OCI-LY7 (cell line): Measurements from ENCODE around the gene SH3PXD2A. TPM values are rescaled to one million over a fixed set of nuclear protein-coding genes. Genes with fewer than 3 reads are reported as not detected.

Source experiments
- BruUV-seq: library from RNA; stranded (reverse); fragments of 400-500 nt; replicated peaks from 2 replicates; lab custom pipeline; 2021; lab: Mats Ljungman, UMichigan
- CTCF ChIA-PET: fragments of 300-600 bp; sonication (Branson Sonifier 250); formaldehyde crosslinking; loops from one replicate; lab custom pipeline; 2022; ENCODE audit warnings: antibody characterized with exemption; ENCODE audit not compliant: unreplicated experiment; lab: Charles Lee
- POLR2A ChIA-PET: fragments of 300-600 bp; sonication (Branson Sonifier 250); formaldehyde crosslinking; loops from one replicate; lab custom pipeline; 2022; ENCODE audit warnings: antibody characterized with exemption; lab: Charles Lee
- DNase-seq: peaks from one replicate; pipeline ENCODE4 v3.0.0-alpha.2; 2015; ENCODE audit warnings: low spot score
- H2AFZ ChIP-seq: fragments of 200-600 bp; sonication (generic), shearing (Covaris generic); 2 replicates; pipeline ENCODE4 v1.6.1; 2014; ENCODE audit warnings: mild to moderate bottlenecking, antibody characterized with exemption, low read length, moderate library complexity
- H3K27ac ChIP-seq: fragments of 200-600 bp; sonication (generic); 2 replicates; pipeline ENCODE4 v1.5.1; 2014; ENCODE audit warnings: mixed run types, low read depth, mild to moderate bottlenecking, moderate library complexity, low read length, inconsistent platforms; ENCODE audit not compliant: poor library complexity, severe bottlenecking
- H3K36me3 ChIP-seq: fragments of 200-600 bp; sonication (generic); 2 replicates; pipeline ENCODE4 v1.6.1; 2014; ENCODE audit warnings: mild to moderate bottlenecking, antibody characterized with exemption, low read length, moderate library complexity, mixed read lengths; ENCODE audit not compliant: insufficient read depth
- H3K4me1 ChIP-seq: fragments of 200-600 bp; sonication (generic); 2 replicates; pipeline ENCODE4 v1.5.1; 2014; ENCODE audit warnings: mild to moderate bottlenecking, low read length; ENCODE audit not compliant: insufficient read depth, poor library complexity, severe bottlenecking
- H3K4me2 ChIP-seq: fragments of 200-600 bp; sonication (generic); 2 replicates; pipeline ENCODE4 v1.6.1; 2014; ENCODE audit warnings: mild to moderate bottlenecking, low read length
- H3K4me3 ChIP-seq: fragments of 200-600 bp; sonication (generic); 2 replicates; pipeline ENCODE4 v1.5.1; 2014; ENCODE audit warnings: mild to moderate bottlenecking, low read depth, low read length; ENCODE audit not compliant: poor library complexity, severe bottlenecking
- H3K79me2 ChIP-seq: fragments of 200-600 bp; sonication (generic); 2 replicates; pipeline ENCODE4 v1.6.1; 2016; ENCODE audit warnings: low read depth, mild to moderate bottlenecking, low read length, moderate library complexity, mixed read lengths; ENCODE audit not compliant: insufficient read depth
- H3K9me2 ChIP-seq: fragments of 200-600 bp; sonication (generic); 2 replicates; pipeline ENCODE4 v1.6.1; 2016; ENCODE audit warnings: mild to moderate bottlenecking, low read length, mixed read lengths; ENCODE audit not compliant: insufficient read depth
- H3K9me3 ChIP-seq: fragments of 200-600 bp; sonication (generic); 2 replicates; pipeline ENCODE4 v1.6.1; 2014; ENCODE audit warnings: mild to moderate bottlenecking, mixed run types, low read length, mixed read lengths
- H4K20me1 ChIP-seq: fragments of 200-600 bp; sonication (generic); 2 replicates; pipeline ENCODE4 v1.6.1; 2014; ENCODE audit warnings: mild to moderate bottlenecking, antibody characterized with exemption, low read length, moderate library complexity, mixed read lengths; ENCODE audit not compliant: insufficient read depth
- EZH2phosphoT487 ChIP-seq: fragments of 200-600 bp; sonication (generic); IDR thresholded peaks from 2 replicates; pipeline ENCODE4 v1.6.1; 2018; ENCODE audit warnings: low read depth, borderline replicate concordance, mild to moderate bottlenecking, mixed run types, antibody characterized with exemption, low read length, moderate library complexity, mixed read lengths
- intact Hi-C: fragments of 100-400 bp; cut with micrococcal nuclease; formaldehyde crosslinking; loops from one replicate; pipeline ENCODE4 v1.10.0; 2022; ENCODE audit not compliant: unreplicated experiment
- total RNA-seq, 2 experiments: library from RNA; depleted of rRNA in 1 of 2; stranded (reverse); fragments of >200 nt in 1 of 2; shearing (Covaris generic) in 1 of 2; gene quantifications; 2 replicates each; pipeline ENCODE4 v1.2.3, GENCODE V29; 2014 to 2022
- TF ChIP-seq, protein P1 (sequence below): fragments of 200-600 bp; sonication (generic); conservative IDR thresholded peaks from 2 replicates; pipeline ENCODE4 v1.5.1; 2014; ENCODE audit warnings: mild to moderate bottlenecking, antibody characterized with exemption, low read length, moderate library complexity, mixed read lengths

SH3PXD2A gene
- total RNA-seq, 2 experiments from 2014 or later, result 0.85 to 5.9 TPM

GRCh38 chr10:103599907-103600306 lies 255.5 kb downstream of the SH3PXD2A start:
- Histone ChIP-seq H3K4me1 (no peaks in the 10 kb centered on the region), H3K27ac (no peak overlapping the region), H2AFZ (no peak overlapping the region), H3K4me3 (no peak overlapping the region), H3K9me2 (no peaks in the 10 kb centered on the region), H3K36me3 (no peaks in the 10 kb centered on the region), H3K9me3 (no peaks in the 10 kb centered on the region), H4K20me1 (no peaks in the 10 kb centered on the region), H3K79me2 (no peaks in the 10 kb centered on the region), H3K4me2 (no peak overlapping the region)
- intact Hi-C loops, result loop anchor here (1.0 to 10.0 kb wide), 2 partner anchors 86 to 255 kb away; partner anchors contain the start of gene SH3PXD2A
- ChIA-PET POLR2A (no interaction called here), CTCF (interaction anchor here (0.5 kb wide), 1 partner anchor 108 kb away, joined by 3 read pairs; no protein-coding TSS in a partner anchor)
- TF ChIP-seq EZH2phosphoT487, result no peak
- TF ChIP-seq, protein P1, sequence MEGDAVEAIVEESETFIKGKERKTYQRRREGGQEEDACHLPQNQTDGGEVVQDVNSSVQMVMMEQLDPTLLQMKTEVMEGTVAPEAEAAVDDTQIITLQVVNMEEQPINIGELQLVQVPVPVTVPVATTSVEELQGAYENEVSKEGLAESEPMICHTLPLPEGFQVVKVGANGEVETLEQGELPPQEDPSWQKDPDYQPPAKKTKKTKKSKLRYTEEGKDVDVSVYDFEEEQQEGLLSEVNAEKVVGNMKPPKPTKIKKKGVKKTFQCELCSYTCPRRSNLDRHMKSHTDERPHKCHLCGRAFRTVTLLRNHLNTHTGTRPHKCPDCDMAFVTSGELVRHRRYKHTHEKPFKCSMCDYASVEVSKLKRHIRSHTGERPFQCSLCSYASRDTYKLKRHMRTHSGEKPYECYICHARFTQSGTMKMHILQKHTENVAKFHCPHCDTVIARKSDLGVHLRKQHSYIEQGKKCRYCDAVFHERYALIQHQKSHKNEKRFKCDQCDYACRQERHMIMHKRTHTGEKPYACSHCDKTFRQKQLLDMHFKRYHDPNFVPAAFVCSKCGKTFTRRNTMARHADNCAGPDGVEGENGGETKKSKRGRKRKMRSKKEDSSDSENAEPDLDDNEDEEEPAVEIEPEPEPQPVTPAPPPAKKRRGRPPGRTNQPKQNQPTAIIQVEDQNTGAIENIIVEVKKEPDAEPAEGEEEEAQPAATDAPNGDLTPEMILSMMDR, result no peak
- BruUV-seq, result no TSS peak
- no peak for DNase-seq

- Histone ChIP-seq H3K9me3 (no peaks in the 10 kb centered on the region), H3K27ac (no peak overlapping the region), H3K36me3 (no peaks in the 10 kb centered on the region), H3K79me2 (no peaks in the 10 kb centered on the region), H3K9me2 (no peaks in the 10 kb centered on the region), H2AFZ (no peak overlapping the region), H3K4me2 (no peak overlapping the region), H4K20me1 (no peaks in the 10 kb centered on the region), H3K4me3 (no peak overlapping the region), H3K4me1 (no peaks in the 10 kb centered on the region)
- BruUV-seq, result no TSS peak
- ChIA-PET CTCF (interaction anchor here (0.5 to 1.4 kb wide), 3 partner anchors 87 to 107 kb away, joined by 3 to 5 read pairs (median 4); no protein-coding TSS in a partner anchor), POLR2A (no interaction called here)
- intact Hi-C loops, result loop anchor here (1.0 to 10.0 kb wide), 2 partner anchors 87 to 256 kb away; partner anchors contain the start of gene SH3PXD2A
- TF ChIP-seq, protein P1, result no peak
- TF ChIP-seq EZH2phosphoT487, result no peak
- DNase-seq, result no peak
Measured at GRCh38 chr10:103599211-103599610, 256.2 kb downstream of the SH3PXD2A start.

- intact Hi-C loops, result loop anchor here (1.0 to 10.0 kb wide), 2 partner anchors 88 to 256 kb away; partner anchors contain the start of gene SH3PXD2A
- ChIA-PET POLR2A (no interaction called here), CTCF (interaction anchor here (1.0 to 1.4 kb wide), 2 partner anchors 87 to 91 kb away, joined by 4 to 5 read pairs; no protein-coding TSS in a partner anchor)
- Histone ChIP-seq H3K4me3 (no peak overlapping the region), H3K79me2 (no peaks in the 10 kb centered on the region), H3K27ac (no peak overlapping the region), H3K36me3 (no peaks in the 10 kb centered on the region), H3K9me2 (no peaks in the 10 kb centered on the region), H3K4me1 (no peaks in the 10 kb centered on the region), H4K20me1 (no peaks in the 10 kb centered on the region), H3K4me2 (no peak overlapping the region), H3K9me3 (no peaks in the 10 kb centered on the region), H2AFZ (no peak overlapping the region)
- TF ChIP-seq, protein P1, result peak; percentile 81
- no peak for TF ChIP-seq EZH2phosphoT487
- no TSS peak for BruUV-seq
- peak; percentile 55 for DNase-seq
Measured at GRCh38 chr10:103598654-103599115, 256.7 kb downstream of the SH3PXD2A start.
